OCI-LY3 (cell line): ENCODE measurements around the gene INF2.

Experiments
- H2AFZ ChIP-seq: fragments of 200-600, 300-600 bp; shearing (Covaris generic); 2 replicates; pipeline ENCODE4 v1.6.0; 2014; ENCODE audit warnings: antibody characterized with exemption, low read depth, low read length
- H3K27ac ChIP-seq: fragments of 200-600, 300-600 bp; sonication (generic); 2 replicates; pipeline ENCODE4 v1.5.1; 2014; ENCODE audit warnings: mild to moderate bottlenecking, low read length, moderate library complexity, mixed read lengths
- H3K27me3 ChIP-seq: fragments of 200-600, 300-600 bp; sonication (generic); 2 replicates; pipeline ENCODE4 v1.6.1; 2014; ENCODE audit warnings: low read depth, low read length, mixed read lengths
- H3K36me3 ChIP-seq: fragments of 200-600, 300-600 bp; sonication (generic); replicated peaks from 2 replicates; pipeline ENCODE3; 2014; ENCODE audit warnings: low read depth, low read length, mixed read lengths
- H3K4me1 ChIP-seq: fragments of 300-600, 200-600 bp; sonication (generic); 2 replicates; pipeline ENCODE4 v1.6.1; 2014; ENCODE audit warnings: low read length, mixed read lengths
- H3K4me2 ChIP-seq: fragments of 200-600, 300-600 bp; sonication (generic); 2 replicates; pipeline ENCODE4 v1.6.1; 2014; ENCODE audit warnings: low read length, mixed read lengths
- H3K4me3 ChIP-seq: fragments of 300-600, 200-600 bp; sonication (generic); 2 replicates; pipeline ENCODE4 v1.5.1; 2014; ENCODE audit warnings: antibody characterized with exemption, mild to moderate bottlenecking, low read length, moderate library complexity
- H3K79me2 ChIP-seq: fragments of 300-600, 200-600 bp; shearing (Covaris generic); 2 replicates; pipeline ENCODE4 v1.6.1; 2014; ENCODE audit warnings: mild to moderate bottlenecking, low read length, mixed read lengths
- H3K9ac ChIP-seq: fragments of 300-600, 200-600 bp; shearing (Covaris generic); 2 replicates; pipeline ENCODE4 v1.6.0; 2014; ENCODE audit warnings: mild to moderate bottlenecking, low read length, moderate library complexity
- H3K9me3 ChIP-seq: fragments of 200-600, 300-600 bp; shearing (Covaris generic); 2 replicates; pipeline ENCODE4 v1.6.1; 2014; ENCODE audit warnings: low read length, mixed read lengths; ENCODE audit not compliant: insufficient read depth
- H4K20me1 ChIP-seq: fragments of 200-600, 300-600 bp; sonication (generic); 2 replicates; pipeline ENCODE4 v1.6.1; 2016; ENCODE audit warnings: low read length, mixed read lengths; ENCODE audit not compliant: insufficient read depth
- EZH2phosphoT487 ChIP-seq: fragments of 200-600 bp; shearing (Covaris generic); IDR thresholded peaks from 2 replicates; pipeline ENCODE4 v1.6.1; 2018; ENCODE audit warnings: antibody characterized with exemption, mixed run types, low read depth
- TF ChIP-seq, protein P1 (sequence below): fragments of 200-600, 300-600 bp; sonication (generic); IDR thresholded peaks from 2 replicates; pipeline ENCODE4 v1.5.1; 2014; ENCODE audit warnings: antibody characterized with exemption, low read length, low read depth

Gene INF2

DNA sequence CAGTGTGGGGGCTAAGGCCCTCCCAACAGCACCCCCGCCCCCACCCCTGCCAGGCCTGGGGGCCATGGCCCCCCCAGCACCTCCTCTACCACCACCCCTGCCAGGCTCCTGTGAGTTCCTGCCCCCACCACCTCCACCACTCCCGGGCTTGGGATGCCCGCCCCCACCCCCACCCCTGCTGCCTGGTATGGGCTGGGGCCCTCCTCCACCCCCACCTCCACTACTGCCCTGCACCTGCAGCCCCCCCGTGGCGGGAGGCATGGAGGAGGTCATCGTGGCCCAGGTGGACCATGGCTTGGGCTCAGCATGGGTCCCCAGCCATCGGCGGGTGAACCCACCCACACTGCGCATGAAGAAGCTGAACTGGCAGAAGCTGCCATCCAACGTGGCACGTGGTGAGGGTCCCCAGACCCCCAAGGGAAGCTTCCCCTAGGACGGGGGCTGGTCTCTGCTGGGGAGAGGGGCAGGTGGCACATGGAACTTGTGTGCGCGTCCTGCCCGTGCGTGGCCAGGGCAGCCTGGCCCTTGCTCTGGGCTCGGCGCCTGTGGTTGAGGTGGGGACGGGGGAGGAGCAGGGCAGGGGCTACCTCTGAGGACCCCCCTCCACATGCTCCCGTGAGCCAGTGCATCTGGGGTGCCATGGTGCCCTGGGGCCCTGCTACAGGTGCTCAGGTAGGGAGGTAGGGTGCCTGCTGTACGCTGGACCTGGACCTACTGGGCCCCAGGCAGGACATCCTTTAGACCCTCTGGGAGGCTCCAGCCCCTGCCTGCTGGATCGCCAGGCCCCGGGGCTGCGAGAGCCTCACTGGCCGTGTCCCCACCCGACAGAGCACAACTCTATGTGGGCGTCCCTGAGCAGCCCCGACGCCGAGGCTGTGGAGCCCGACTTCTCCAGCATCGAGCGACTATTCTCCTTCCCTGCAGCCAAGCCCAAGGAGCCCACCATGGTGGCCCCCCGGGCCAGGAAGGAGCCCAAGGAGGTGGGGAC is 18.5 kb downstream of the INF2 start:
- Histone ChIP-seq H3K4me3 (no peak overlapping the region), H3K27ac (no peak overlapping the region), H3K36me3 (peaks cover 12% of the 10 kb centered on the region), H3K4me2 (no peak overlapping the region), H3K9me3 (no peaks in the 10 kb centered on the region), H3K4me1 (no peaks in the 10 kb centered on the region), H3K79me2 (no peaks in the 10 kb centered on the region), H4K20me1 (0 out of 2 replicates have a peak, but pooled peaks cover 2% of the 10 kb centered on the region), H3K9ac (no peak overlapping the region), H2AFZ (no peak overlapping the region), H3K27me3 (no peaks in the 10 kb centered on the region)
- TF ChIP-seq EZH2phosphoT487: no peak
- TF ChIP-seq, protein P1, sequence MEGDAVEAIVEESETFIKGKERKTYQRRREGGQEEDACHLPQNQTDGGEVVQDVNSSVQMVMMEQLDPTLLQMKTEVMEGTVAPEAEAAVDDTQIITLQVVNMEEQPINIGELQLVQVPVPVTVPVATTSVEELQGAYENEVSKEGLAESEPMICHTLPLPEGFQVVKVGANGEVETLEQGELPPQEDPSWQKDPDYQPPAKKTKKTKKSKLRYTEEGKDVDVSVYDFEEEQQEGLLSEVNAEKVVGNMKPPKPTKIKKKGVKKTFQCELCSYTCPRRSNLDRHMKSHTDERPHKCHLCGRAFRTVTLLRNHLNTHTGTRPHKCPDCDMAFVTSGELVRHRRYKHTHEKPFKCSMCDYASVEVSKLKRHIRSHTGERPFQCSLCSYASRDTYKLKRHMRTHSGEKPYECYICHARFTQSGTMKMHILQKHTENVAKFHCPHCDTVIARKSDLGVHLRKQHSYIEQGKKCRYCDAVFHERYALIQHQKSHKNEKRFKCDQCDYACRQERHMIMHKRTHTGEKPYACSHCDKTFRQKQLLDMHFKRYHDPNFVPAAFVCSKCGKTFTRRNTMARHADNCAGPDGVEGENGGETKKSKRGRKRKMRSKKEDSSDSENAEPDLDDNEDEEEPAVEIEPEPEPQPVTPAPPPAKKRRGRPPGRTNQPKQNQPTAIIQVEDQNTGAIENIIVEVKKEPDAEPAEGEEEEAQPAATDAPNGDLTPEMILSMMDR: no peak

DNA sequence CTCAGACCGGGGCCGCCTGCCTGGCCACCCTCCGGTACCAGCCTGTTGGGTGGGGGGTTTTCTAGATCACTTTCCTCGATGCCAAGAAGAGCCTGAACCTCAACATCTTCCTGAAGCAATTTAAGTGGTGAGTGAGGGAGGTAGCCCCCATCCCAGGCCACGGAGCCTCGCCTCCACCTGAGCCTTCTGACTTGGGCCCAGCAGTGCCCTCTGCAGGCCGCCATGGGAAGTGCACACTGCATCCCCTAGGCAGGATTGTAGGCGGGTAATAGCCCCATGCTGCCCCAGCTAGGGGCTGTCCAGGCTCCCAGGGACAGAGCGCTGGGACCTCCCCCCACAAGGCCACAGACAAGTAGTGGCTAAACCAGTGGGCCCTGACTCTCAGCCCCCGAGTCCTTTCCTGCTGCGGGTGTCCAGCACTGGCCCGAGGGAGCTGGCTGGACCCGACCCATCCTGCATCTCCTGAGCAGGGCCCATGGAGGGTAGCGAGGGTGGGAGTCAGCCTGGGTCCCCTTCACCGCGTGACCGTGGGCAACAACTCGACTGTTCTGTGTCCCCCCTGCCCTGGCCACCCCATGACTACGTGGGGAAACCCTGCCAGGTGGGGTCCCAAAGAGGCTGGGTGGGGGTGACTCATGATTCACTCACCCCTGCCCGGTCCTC is 19.3 kb downstream of the INF2 start:
- H3K9me3 ChIP-seq: no peaks in the 10 kb centered on the region
- no peaks in the 10 kb centered on the region for H3K79me2 ChIP-seq
- no peaks in the 10 kb centered on the region for H4K20me1 ChIP-seq
- no peak overlapping the region for H2AFZ ChIP-seq
- H3K4me2 ChIP-seq: no peak overlapping the region
- H3K4me1 ChIP-seq: no peaks in the 10 kb centered on the region
- no peak overlapping the region for H3K4me3 ChIP-seq
- H3K27ac ChIP-seq: no peak overlapping the region
- no peaks in the 10 kb centered on the region for H3K27me3 ChIP-seq
- H3K9ac ChIP-seq: no peak overlapping the region
- peaks cover 8% of the 10 kb centered on the region for H3K36me3 ChIP-seq
- TF ChIP-seq EZH2phosphoT487: no peak
- TF ChIP-seq, protein P1: peak; percentile 91

DNA sequence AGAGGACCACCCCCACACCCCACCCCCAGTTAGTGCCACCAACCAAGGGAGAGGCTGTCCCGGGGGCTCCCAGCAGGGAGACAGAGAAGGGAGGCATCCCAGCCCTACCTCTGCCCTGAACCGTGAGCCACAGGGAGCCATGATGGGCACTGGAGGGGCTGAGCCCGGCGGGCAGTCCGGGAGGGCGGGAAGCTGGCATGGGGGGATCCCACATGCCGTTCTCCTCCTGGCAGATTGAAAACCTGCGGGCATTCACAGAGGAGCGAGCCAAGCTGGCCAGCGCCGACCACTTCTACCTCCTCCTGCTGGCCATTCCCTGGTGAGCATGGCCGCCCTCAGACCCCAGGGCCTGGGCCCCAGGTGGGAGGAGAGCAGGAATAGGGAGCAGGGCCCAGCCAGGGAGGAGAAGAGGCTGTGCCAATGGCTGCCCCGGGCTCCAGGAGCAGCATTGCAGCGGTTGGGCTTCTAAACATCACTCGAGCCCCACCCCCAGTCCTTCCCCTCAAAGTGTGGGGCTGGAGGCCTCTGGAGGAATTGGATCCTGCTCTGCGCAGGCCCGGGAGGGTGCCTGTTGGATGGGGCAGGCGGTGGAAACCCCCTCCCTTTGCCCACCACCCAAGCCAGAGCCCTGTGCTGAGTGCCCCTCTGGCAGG is 20.1 kb downstream of the INF2 start:
- H4K20me1 ChIP-seq: no peaks in the 10 kb centered on the region
- no peaks in the 10 kb centered on the region for H3K9me3 ChIP-seq
- TF ChIP-seq, protein P1: no peak
- no peak for TF ChIP-seq EZH2phosphoT487
- H3K27me3 ChIP-seq: no peaks in the 10 kb centered on the region
- H3K9ac ChIP-seq: no peak overlapping the region
- no peak overlapping the region for H3K27ac ChIP-seq
- no peaks in the 10 kb centered on the region for H3K79me2 ChIP-seq
- peaks cover 4% of the 10 kb centered on the region for H3K36me3 ChIP-seq
- H2AFZ ChIP-seq: no peak overlapping the region
- no peaks in the 10 kb centered on the region for H3K4me1 ChIP-seq
- H3K4me3 ChIP-seq: no peak overlapping the region
- H3K4me2 ChIP-seq: no peak overlapping the region
